SH-SY5Y (cell line): ENCODE data around the gene SELENON.

Experiments used
- GATA2 ChIP-seq: IDR thresholded peaks from 2 replicates; pipeline ENCODE4 v1.6.1; 2011; ENCODE audit warnings: mild to moderate bottlenecking, low read depth, low read length
- GATA3 ChIP-seq: IDR thresholded peaks from 2 replicates; pipeline ENCODE4 v1.6.1; 2011; ENCODE audit warnings: low read depth, mild to moderate bottlenecking, low read length, moderate library complexity

The SELENON gene

DNA sequence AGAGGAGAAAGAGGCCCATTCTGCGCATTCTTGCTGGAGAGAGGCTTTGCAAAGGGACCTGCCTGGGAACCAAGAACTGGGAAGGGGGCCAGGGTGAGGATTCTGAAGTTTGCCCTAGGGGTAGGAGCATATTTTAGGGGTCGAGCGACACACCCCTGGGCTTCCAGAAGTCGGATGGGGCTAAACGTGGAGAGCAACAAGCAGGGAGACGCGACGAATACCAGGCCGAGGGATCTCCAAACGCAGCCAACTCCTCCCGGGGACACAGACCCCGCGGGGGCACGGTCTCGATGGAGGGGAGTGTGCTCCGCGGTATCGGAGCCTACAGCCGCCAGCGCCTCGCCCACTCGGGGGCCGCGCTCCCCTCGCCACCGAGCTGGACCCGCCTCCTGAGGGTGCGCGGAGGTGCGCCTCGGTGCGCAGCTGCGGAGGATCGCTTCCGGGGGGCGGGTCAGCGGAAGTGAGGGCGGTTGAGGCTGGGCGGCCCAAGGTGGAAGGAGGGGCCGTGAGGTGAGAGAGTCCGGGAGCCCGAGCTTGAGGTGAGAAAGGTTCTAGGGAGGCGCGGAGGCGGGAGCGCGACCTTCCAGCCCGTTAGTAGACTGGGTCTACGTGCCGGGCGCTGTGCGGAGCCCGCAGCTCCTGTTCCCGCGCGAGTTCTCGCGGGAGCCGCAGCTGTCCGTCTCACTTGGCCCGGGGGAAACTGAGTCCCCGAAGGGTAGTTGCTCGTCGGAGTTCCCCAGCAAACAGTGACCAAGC, 19.7 kb downstream of the SELENON start, which contains the start of gene MTFR1L:
Gene MTFR1L, plus strand, starts transcription at position 464 of the 756 bp plus-strand sequence. CDS start 3,151 bp downstream, outside the sequence.
- TF ChIP-seq GATA2 (no peak), GATA3 (no peak)

DNA sequence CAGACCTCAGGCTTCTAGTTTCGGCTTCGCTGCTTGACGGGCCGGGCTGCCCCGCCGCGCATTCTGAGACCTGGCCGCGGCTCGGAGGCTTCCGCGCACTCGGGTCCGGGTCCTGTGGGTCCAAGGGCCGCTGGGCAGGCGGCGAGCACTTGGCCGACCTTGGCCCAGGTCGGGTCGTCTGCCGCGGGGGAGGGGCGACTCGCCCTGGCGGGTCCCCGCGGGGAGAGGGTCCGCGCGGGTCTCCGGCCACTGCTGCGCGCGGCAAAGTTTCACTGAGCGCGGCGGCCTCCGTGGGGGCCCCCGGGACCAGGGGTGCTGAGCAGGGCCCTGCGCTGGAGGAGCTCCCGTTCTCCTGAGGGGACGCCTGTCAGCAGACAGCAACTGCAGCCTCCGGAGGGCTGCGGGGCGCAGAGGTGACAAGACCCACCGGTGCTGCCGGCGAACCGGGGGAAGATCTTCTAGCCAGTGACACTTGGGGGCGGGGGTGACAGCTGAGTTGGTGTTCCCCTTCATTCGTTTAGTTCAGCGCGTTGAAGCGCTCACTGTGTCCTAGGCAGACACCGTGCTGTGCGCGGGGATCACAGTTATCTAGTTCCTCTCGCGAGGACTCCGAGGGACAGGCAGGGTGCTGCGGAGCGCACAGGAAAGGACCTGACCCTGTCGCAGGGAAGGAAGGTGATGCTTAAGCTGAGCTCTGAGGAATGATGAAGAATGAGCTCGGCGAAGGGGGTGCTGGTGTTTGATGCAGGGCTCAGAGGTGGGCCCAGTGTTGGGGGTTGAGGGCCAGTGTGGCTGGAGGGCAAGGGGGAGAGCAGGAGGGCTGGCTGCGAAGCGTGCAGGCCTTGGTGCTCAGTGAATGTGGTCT, 20.5 kb downstream of the SELENON start:
- TF ChIP-seq GATA2 (no peak), GATA3 (no peak)

DNA sequence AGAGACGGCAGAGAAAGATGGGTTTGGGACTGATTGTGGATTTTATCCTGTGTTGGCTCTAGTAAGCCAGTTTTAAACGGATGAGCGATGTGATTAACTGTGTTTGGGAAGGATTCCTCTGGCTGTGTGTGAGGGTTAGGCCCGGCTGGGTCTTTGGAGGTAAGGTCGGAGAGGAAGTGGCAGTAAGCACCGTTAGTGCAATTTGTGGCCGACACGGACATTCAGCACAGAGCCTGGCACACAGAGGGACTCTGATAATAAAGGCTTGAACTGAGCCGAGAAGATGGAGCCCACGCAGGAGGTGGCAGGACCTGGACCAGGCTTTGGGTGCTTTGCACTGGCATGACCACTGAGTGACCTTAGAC, 21.1 kb downstream of the SELENON start:
- TF ChIP-seq GATA3 (no peak), GATA2 (no peak)

DNA sequence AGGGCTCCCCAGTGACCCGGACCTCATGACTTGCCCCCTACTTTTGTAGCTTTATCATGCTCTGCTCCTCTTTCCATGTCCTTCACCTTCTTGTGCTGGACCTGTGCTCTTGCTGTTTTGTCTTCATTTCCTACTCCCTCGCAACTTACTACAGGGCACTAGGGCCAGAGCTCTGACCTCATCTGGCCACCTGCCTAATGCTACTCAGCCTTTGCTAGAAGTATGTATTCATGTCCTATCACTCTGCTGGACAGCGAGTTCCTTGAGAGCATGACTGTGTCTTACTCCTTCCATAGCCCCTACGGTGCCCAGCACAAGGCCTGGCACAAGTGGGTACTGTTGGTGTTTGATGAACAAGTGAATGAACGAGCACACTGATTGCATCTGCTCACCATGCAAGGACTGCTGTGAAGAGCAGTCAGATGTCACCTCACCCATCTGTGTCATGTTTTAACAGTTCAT, 21.7 kb downstream of the SELENON start:
- TF ChIP-seq GATA2 (no peak), GATA3 (no peak)

DNA sequence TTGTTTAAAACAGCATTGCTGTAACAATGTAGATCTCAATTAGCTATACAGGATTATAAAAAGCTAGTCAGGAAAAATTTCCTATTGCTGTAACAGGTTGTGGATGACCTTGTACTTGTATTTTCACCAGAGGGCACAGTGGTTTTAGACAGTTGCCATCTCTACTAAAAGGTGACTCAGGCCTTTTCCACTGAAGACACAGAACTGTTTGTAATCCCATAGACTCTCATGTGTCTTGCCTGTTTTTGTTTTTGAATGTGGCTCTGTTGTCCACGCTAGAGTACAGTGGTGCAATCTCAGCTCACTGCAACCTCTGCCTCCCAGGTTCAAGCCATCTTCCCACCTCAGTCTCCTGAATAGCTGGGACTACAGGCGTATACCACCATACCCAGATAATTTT, 25.6 kb downstream of the SELENON start:
- TF ChIP-seq GATA2 (no peak), GATA3 (no peak)

DNA sequence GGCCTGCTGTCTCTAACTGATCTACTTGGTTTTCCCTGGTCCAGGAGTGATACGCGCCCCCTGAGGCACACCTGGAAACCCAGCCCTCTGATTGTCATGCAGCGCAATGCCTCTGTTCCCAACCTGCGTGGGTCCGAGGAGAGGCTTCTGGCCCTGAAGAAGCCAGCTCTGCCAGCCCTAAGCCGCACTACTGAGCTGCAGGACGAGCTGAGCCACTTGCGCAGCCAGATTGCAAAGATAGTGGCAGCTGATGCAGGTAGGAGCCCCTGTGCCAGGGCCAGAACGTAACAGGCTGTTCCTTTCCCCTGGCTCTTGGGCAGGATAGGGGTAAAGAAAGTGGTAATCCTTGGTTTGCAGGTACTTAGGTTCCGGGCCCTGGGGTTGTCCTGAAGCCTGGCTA, 26.6 kb downstream of the SELENON start:
- TF ChIP-seq GATA3 = no peak
- no peak for TF ChIP-seq GATA2

DNA sequence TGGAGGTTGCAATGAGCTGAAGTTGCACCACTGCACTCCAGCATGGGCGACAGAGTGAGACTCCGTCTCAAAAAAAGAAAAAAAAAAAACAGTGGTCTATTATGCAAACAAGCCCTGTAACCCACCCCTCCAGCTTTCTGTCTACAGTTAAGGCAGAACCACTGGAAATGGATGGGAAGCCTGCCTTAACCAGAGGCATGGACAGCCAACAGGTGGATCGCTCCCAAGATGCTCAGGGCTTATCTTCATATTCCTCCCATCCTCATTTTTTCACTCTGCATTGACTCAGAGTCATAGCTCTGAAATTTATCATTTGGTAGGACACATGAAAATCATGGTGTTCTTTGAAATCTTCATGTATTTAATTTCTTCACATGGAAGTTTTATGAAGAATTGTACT, 28.5 kb downstream of the SELENON start:
- TF ChIP-seq GATA2 (no peak), GATA3 (no peak)

DNA sequence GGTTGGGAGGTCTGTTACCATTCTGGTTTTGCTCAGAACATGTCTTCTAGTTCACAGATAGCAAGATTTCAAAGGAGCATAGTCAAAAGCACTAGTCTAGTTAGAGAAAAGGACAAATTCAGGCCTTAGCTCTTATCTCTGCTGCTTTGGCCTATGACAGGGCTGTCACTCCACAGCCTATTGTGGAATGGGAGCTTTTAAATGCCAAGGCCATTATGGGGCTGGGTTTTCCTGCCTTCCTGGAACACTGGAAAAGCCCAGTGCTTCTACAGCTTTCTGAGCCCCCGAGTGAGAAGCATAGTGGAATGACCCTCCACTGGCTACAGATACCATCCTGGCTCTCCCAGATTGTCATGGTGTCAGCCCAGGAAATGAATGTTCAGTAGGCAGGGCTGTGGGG, 29.1 kb downstream of the SELENON start:
- TF ChIP-seq GATA3 = no peak
- no peak for TF ChIP-seq GATA2

DNA sequence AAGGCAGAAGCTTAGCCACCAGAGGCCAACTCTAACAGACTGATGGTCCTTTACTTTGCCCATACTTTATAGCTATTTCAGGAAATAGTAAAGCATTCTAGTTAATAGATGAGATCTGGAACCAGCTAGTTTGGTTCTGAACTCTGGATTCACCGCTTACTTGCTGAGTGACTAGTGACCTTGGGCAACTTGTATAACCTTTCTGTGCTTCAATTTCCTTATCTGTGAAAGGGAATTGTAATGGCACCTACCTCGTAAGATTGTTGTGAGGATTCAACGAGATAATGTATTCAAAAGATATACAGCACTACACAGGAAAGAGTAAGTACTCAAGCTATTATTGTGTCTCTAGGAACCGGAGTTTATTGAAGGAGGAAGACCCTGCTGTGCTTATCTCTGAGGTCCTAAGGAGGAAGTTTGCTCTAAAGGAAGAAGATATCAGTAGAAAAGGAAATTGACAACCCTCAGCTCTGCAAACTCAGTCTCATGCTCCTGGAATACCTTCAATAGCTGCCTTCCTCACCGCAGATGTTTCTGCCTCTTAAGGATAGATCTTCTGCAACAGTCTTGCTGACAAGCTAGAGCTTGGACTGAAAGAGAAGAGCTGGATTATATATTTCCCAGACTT, 31.7 kb downstream of the SELENON start:
- TF ChIP-seq GATA3 = no peak
- TF ChIP-seq GATA2 = no peak

DNA sequence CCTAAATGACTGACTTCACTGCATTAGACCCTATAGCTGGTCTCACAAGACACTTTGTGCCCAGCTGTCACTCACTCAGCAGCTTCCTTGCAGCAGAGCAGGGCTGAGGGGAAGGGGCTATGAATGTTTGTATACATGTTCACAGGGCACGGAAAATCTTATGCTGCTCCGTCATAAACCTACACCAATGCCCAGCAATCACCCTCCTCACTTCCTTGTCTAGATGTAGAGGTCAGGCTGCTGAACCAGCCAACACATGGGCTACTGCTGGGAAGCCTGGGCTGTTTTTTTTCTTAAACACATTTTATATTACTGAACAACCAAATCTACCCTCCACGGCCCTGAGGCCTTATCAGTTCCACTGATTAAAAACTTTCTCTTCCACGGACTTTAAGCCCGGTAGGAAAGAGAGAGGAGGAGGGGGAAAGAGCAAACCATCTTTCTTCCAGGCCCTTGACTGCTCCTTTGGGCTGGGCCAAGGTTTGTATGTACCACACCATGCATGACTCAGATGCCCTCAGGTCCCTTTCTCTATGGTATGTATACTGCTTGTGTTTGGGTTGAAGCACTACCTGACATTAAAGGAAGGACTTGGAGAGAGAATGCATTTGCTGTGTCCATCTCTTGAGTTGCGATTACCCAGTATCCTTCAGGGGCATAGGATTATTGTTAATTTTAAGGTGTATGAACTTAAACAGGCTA, 32.5 kb downstream of the SELENON start:
- TF ChIP-seq GATA2 (no peak), GATA3 (no peak)

DNA sequence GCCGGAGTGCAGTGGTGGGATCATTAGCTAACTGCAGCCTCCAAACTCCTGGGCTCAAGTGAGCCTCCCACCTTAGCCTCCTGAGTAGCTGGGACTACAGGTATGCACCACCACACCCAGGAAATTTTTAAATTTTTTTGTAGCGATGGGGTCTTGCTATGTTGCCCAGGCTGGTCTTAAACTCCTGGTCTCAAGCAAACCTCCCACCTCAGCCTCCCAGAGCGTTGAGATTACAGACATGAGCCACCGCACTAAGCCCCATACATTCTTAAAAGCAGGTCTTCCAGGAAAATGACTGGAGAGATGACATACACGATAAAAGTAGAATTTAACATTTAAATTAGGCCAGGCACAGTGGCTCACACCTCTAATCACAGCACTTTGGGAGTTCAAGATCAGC, 33.2 kb downstream of the SELENON start:
- TF ChIP-seq GATA2 (no peak), GATA3 (no peak)

DNA sequence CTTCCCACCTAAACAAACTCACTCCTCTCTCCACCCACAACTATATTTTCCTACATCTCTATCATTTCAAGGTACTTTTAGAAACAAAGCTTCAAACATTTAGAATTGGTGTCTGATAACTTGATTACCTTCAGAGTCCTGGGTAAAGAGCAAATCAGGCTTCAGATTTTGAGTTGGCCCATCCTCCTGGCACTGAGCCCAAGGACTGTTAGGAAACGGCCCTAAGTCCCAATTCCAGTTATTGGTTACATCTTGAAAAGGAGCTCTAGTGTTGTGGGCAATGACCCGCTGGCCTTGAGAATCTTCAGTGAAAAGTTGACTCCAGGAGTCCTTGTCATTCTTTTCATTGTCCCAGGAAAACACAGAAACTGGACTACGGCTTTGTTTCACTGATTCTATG, 34.9 kb downstream of the SELENON start:
- no peak for TF ChIP-seq GATA2
- no peak for TF ChIP-seq GATA3

DNA sequence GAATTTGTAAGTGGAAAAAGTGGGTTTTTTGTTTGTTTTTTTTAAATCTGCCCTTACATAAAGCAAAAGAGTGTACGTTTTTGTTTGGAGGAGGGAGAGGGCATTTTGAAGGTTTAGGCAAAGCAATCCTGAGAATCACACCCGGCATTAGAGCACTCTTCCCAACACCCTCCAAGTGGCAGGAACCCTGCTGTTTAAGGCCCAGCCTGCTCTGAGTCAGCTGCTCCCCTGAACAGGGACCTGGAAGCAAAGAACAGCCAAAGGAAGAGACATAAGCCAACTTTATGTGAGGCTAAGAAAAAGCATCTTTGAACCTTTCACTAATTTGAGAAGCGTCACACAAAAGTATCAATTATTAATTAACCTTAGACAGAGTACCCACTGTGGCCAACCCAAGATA, 36.7 kb downstream of the SELENON start:
- TF ChIP-seq GATA3 (no peak), GATA2 (no peak)

DNA sequence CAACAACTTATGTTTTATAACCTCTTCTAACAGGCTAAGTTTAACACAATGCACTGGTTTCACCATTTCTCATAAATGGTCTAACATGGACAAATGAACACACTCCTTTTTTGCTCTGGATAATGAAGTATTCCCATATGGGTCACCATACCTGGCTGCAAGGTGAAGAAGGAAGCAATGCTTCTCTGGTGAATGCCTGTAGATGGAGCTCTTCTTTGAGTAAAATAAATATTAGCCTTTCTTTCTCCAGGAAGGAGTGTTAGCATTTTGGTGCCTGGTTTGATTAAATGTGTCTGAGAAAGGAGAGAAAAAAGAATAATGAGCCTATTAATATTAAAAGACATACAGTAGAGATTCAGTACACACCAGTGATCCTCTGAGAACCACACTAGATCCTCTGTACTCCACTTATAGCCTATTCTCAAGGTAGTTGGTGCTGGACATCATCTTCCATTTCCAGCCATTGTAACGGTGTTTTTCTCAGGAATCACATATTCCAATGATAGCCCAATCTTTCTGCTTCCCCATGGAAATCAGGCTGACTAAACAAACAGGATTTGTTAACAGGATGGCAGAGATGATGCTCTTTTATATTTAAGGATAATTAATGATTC, 37.4 kb downstream of the SELENON start:
- TF ChIP-seq GATA2 = no peak
- TF ChIP-seq GATA3 = no peak
